HUES6 (cell line): ENCODE measurements around the gene FBLN5.

Source experiments
- H3K27ac ChIP-seq: 2 replicates; pipeline ENCODE4 v1.7.0; 2013; ENCODE audit warnings: low read depth, mild to moderate bottlenecking, low read length, inconsistent platforms
- H3K27me3 ChIP-seq: 2 replicates; pipeline ENCODE4 v1.6.1; 2013; ENCODE audit warnings: low read length; ENCODE audit not compliant: control insufficient read depth, insufficient read depth
- H3K36me3 ChIP-seq: 2 replicates; pipeline ENCODE4 v1.6.1; 2013; ENCODE audit warnings: low read length; ENCODE audit not compliant: control insufficient read depth, insufficient read depth
- H3K4me1 ChIP-seq: 2 replicates; pipeline ENCODE4 v1.6.1; 2013; ENCODE audit warnings: low read length; ENCODE audit not compliant: control insufficient read depth, insufficient read depth
- H3K4me3 ChIP-seq: 2 replicates; pipeline ENCODE4 v1.5.1; 2013; ENCODE audit warnings: low read depth, low read length
- H3K9ac ChIP-seq: one replicate; pipeline ENCODE4 v1.6.1; 2013; ENCODE audit warnings: mild to moderate bottlenecking, low read length
- H3K9me3 ChIP-seq: 2 replicates; pipeline ENCODE4 v1.6.1; 2013; ENCODE audit warnings: low read depth, low read length; ENCODE audit not compliant: control insufficient read depth, insufficient read depth

Gene FBLN5

DNA sequence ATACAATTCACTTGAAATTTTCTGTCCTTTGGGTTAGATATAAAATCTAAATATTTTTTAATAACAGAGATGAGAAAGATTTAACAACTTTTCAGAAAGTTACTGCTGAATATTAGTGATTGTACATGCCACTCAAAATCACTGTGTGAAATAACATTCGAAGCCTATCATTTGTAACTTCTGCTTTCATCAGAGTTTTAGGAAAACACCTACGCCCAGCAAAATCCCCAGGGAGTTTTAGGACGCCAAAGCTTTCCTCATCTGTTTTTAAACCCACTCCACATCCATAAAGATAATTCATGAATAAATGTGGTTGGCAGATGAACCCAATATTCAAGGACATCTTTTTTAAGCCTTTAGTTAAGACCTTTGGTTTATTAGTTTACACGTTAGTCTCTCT, 104.1 kb downstream of the FBLN5 start:
- Histone ChIP-seq H3K4me1 (no peaks in the 10 kb centered on the region), H3K9ac (no peak overlapping the region), H3K27me3 (peaks cover 2% of the 10 kb centered on the region; the same call in 1 of the 2 replicates), H3K27ac (no peak overlapping the region), H3K36me3 (no peaks in the 10 kb centered on the region), H3K4me3 (no peak overlapping the region), H3K9me3 (no peaks in the 10 kb centered on the region)

DNA sequence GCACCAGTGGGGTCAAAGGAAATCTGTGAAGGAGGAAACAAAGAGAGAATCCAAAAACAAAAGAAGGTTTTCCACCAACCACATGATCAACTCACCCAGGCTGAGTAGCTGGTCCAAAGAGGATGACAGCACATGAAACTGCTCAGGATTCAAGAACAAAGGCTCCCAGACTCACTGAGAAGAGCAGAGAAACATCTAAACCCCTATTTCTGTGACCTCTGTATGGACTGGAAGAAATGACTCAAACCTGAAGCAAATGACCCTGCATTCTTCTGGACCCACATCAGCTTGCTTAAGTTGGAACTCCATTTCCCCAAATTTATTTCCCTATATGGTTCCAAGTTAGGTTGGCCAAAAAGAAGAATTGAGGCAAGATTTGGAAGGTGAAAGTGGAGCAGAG, 106.4 kb downstream of the FBLN5 start:
- no peak overlapping the region for H3K4me3 ChIP-seq
- no peak overlapping the region for H3K27ac ChIP-seq
- no peaks in the 10 kb centered on the region for H3K9me3 ChIP-seq
- H3K9ac ChIP-seq, result no peak overlapping the region
- peaks cover 4% of the 10 kb centered on the region for H3K4me1 ChIP-seq
- peaks cover 18% of the 10 kb centered on the region; the same call in 1 of the 2 replicates for H3K27me3 ChIP-seq
- H3K36me3 ChIP-seq, result no peaks in the 10 kb centered on the region

DNA sequence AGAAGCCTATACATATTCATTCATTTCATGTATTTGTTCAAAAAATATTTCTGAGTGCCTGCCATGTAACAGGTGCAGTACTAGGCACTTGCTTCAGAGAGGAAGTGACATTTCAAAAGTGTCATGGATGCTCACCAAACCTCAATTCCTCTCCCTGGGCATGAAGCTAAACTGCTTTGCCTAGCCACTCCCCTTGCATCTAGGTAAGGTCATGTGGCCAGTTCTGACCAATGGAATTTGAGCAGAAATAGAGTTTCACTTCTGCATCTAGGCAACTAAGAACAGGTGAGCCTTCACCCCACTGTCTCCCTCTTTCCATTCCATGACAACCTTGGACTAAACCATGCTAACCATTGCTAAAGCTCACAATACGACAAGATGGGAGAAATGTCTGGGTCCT, 107.7 kb downstream of the FBLN5 start:
- peaks cover 31% of the 10 kb centered on the region for H3K27me3 ChIP-seq
- no peaks in the 10 kb centered on the region for H3K9me3 ChIP-seq
- no peak overlapping the region for H3K4me3 ChIP-seq
- H3K9ac ChIP-seq, result no peak overlapping the region
- H3K36me3 ChIP-seq, result no peaks in the 10 kb centered on the region
- H3K4me1 ChIP-seq, result peaks cover 6% of the 10 kb centered on the region
- H3K27ac ChIP-seq, result no peak overlapping the region

DNA sequence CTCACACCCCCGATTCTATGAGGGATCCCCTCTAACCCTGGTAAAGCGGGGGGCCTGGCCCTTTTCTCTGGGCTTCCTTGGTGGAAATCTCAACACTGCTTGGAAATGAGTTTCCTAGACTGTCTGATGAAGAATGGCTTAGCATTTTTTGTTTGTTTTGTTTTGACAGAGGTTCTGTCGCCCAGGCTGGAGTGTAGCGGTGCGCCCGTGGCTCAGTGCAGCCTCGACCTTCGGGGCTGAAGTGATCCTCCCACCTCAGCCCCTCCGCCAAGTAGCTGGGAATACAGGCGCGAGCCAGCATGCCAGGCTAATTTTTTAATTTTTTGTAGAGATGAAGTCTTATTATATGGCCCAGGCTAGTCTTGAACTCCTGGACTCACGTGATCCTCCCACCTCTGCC, 110.4 kb downstream of the FBLN5 start:
- H3K4me3 ChIP-seq, result peak overlapping the region; percentile 84
- no peaks in the 10 kb centered on the region for H3K36me3 ChIP-seq
- no peaks in the 10 kb centered on the region for H3K9me3 ChIP-seq
- H3K27me3 ChIP-seq, result peaks cover 35% of the 10 kb centered on the region
- no peak overlapping the region for H3K27ac ChIP-seq
- H3K4me1 ChIP-seq, result peaks cover 9% of the 10 kb centered on the region
- H3K9ac ChIP-seq, result no peak overlapping the region

DNA sequence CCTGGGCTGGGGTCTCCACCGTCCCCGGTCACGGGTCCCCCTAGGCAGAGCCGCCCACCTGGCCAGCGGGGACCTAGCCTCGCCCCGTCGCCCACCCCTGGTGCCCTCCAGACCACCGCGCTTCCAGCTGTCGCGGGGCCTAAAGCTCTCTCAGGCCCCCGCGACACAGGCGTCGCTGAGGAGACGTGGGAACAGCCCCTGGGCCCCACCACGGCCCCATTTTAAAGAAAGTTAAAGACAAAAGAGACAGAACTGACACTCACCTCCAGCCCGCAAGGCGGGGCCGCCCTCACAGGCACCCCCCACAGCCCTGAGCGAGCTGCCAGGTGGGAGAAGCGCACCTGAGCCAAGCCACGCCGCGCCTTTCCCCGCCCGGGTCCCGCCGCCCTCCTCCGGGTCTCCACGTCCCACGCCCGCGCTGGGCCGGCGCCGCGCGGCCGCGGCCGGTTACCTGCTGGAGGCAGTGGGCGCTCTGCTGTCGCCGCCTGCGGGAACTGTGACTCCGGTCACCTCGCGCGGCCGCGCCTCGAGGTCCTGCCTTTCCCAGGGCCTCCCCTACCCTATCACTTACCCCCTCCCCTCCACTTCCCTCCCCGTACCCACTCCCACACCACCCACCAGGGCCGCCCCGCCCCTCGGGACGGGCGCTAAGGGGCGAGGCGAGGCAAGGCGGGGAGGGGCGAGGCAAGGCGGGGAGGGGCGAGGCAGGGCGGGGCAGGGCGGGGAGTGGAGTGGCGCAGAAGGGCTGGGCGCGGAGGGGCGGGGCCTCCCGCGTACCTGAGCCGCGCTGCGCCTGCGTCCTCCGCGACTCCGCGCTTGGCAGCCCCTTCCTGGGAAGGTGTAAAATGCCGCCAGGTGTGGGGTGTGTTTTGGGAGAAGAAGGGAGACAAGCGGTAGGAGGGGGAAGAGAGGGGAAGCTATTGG, 111.3 kb downstream of the FBLN5 start:
- Histone ChIP-seq H3K4me3 (peak overlapping the region; percentile 84), H3K4me1 (peaks cover 15% of the 10 kb centered on the region)

DNA sequence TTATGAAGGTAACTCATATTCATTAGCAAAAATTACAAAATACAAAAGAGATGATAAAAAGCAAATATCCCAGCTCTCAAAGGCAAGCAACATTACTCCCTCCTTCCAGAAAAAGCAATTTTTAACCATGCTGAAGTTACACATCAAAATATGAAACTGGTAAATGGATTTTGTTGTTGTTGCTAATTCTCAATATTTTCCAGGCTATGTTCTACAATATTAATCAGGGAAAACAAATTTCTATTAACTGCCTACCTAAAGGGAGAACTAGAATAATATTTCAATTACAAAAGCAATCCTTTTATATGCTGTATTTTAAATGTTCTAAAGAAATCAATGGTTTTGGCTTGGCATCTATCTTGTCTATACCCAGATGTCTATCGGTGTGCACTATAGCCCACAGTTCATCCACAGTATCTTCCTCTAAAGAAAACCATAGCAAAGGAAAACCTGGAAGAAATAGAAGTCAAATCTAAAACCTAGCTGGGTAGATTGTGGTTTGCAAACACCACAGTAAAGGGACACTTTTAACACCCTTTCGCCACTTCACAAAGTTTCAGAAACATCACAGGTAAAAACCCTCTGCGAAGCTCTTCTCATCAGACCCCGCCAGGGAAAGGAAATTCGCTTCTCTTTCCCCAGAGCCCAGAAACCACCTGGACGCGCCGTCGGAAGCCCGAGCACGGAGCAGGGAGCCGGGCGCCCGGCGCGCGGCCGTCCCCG, 112.1 kb downstream of the FBLN5 start:
- no peaks in the 10 kb centered on the region for H3K9me3 ChIP-seq
- no peak overlapping the region for H3K27ac ChIP-seq
- peak overlapping the region; percentile 84 for H3K4me3 ChIP-seq
- H3K36me3 ChIP-seq, result no peaks in the 10 kb centered on the region
- peaks cover 18% of the 10 kb centered on the region for H3K4me1 ChIP-seq
- H3K9ac ChIP-seq, result no peak overlapping the region
- peaks cover 35% of the 10 kb centered on the region for H3K27me3 ChIP-seq

More for the DNA sequence above, 111.3 kb downstream of the FBLN5 start:
- no peaks in the 10 kb centered on the region for H3K36me3 ChIP-seq
- H3K9me3 ChIP-seq, result no peaks in the 10 kb centered on the region
- H3K9ac ChIP-seq, result peak overlapping the region; percentile 57
- no peak overlapping the region for H3K27ac ChIP-seq
- peaks cover 35% of the 10 kb centered on the region for H3K27me3 ChIP-seq

DNA sequence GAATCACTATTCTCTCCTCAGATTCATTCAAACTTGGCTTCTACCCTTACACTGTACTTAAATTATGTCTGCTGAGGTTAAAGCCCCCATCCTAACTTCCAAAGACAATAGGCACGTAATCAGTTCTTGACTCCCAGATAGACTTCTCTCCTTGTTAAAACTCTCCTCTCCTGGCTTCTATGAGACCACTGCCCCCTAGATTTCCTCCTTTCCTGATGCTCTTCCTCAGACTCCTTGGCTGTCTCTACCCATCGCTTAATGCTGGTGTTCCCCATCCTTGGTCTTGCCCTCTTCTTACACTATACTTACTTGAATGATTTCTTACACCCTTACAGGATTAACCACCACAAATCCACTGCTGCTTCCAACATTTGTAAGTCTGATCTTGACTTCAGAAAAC, 112.9 kb downstream of the FBLN5 start:
- H3K4me3 ChIP-seq, result no peak overlapping the region
- no peaks in the 10 kb centered on the region for H3K9me3 ChIP-seq
- H3K9ac ChIP-seq, result no peak overlapping the region
- no peaks in the 10 kb centered on the region for H3K36me3 ChIP-seq
- H3K27me3 ChIP-seq, result peaks cover 35% of the 10 kb centered on the region
- peaks cover 26% of the 10 kb centered on the region for H3K4me1 ChIP-seq
- no peak overlapping the region for H3K27ac ChIP-seq

DNA sequence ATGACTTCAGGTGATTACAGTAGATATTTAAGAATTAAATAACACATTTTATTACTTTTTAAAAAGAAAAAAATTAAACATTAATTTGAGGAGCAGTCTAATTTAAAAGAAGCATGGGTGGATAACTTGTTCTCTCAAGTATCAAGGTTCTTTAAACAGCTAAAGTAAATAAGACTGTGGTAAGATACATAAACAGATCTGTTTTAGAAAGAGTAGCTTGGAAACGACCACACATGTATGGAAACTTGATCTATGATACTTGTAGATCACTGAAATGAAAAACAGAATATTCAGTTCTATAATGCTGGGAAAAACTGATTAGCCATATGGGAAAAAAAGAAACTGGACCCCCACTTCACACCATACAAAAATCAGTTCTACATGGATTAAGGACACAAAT, 116.2 kb downstream of the FBLN5 start:
- Histone ChIP-seq H3K4me3 (0 out of 2 replicates have a peak overlapping the region, but pooled peaks have one; percentile 10), H3K4me1 (peaks cover 24% of the 10 kb centered on the region), H3K27me3 (peaks cover 18% of the 10 kb centered on the region), H3K9ac (no peak overlapping the region), H3K36me3 (no peaks in the 10 kb centered on the region), H3K27ac (no peak overlapping the region), H3K9me3 (peaks cover 6% of the 10 kb centered on the region; the same call in 1 of the 2 replicates)

DNA sequence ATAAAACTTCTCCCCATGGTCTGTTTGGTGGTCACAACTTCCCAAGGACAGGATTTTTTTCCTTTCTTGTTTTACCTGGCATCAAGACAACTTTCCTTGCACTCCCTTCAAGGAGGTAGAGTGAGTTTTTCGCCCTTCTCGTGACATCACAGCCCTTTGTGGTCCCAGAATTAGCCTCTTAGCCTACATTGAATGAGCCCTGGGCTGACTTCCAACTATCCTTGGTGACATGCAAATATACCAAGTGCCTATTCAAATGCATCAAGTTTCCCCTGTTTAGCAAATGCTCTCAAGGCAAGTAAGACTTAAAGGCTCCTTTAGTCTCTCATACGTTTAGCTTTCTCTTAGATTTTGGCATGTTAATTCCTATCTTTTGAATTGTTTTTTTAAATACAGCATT, 116.7 kb downstream of the FBLN5 start:
- Histone ChIP-seq H3K4me3 (peak overlapping the region; percentile 10; the same call in 1 of the 2 replicates), H3K27me3 (peaks cover 14% of the 10 kb centered on the region), H3K36me3 (no peaks in the 10 kb centered on the region), H3K4me1 (peaks cover 24% of the 10 kb centered on the region), H3K27ac (no peak overlapping the region), H3K9ac (no peak overlapping the region), H3K9me3 (peaks cover 6% of the 10 kb centered on the region; the same call in 1 of the 2 replicates)

DNA sequence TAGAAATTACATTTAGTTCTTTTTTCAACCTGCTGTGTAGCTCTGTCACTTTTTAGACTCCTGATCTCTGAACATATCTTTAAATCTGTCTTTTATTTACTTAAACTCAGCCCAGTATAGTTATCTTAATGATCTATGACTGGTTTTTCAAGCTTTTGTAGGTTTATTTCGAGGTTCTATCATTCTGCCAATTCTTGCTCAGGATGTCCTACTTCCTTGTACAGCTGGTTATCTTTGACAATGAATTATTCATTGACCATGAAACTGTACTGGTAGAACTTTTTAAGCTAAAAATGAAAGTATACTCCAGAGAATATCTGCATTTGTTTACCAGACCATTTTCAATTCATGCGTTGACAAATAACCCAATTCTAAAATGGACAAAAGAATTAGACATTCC, 118.0 kb downstream of the FBLN5 start:
- peaks cover 22% of the 10 kb centered on the region for H3K4me1 ChIP-seq
- H3K27me3 ChIP-seq, result peaks cover under 1% of the 10 kb centered on the region; the same call in 1 of the 2 replicates
- no peak overlapping the region for H3K4me3 ChIP-seq
- H3K27ac ChIP-seq, result no peak overlapping the region
- H3K9ac ChIP-seq, result no peak overlapping the region
- H3K36me3 ChIP-seq, result no peaks in the 10 kb centered on the region
- peaks cover 6% of the 10 kb centered on the region; the same call in 1 of the 2 replicates for H3K9me3 ChIP-seq

DNA sequence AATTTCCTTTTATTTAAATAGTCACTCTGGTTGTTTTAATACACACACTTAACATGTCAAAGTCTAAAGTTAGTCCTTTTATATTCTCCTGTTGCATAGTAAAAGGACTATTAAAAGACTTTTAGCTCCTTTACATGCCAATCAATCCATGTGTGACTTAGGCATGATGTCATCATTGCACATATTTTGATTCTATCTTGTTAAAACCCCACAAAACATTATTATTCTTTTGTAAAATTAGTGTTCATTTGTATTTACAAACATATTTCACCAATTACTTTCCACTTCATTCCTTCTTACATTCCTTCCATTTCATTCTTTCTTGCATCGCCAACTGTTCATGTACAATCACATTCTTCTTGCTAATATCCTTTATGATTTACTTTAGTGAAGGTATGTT, 119.7 kb downstream of the FBLN5 start:
- Histone ChIP-seq H3K4me3 (no peak overlapping the region), H3K4me1 (peaks cover 24% of the 10 kb centered on the region), H3K9ac (no peak overlapping the region), H3K9me3 (peaks cover 6% of the 10 kb centered on the region; the same call in 1 of the 2 replicates), H3K27ac (no peak overlapping the region), H3K27me3 (no peaks in the 10 kb centered on the region), H3K36me3 (no peaks in the 10 kb centered on the region)
